Muscle of arm (tissue), 12 donors: ENCODE measurements around the gene STUB1. TPM values are rescaled to one million over a fixed set of nuclear protein-coding genes. Genes with fewer than 3 reads are reported as not detected.
"Not testable (repeated sequence)": the region's sequence is repeated elsewhere in the genome, so short reads cannot be mapped to it uniquely, and the experiment has no call there.

ENCODE experiments used
- DNase-seq: peaks from one replicate; pipeline ENCODE4 v3.0.0-alpha.2; 2013
- polyA plus RNA-seq, 12 donors: library from polyadenylated mRNA; unstranded; fragments of 120-200 nt; gene quantifications; one replicate each; pipeline ENCODE4 v1.2.1, GENCODE V29; 2013; ENCODE audit not compliant: insufficient read length in 12 of 12

STUB1 gene
- polyA plus RNA-seq, 12 donors, result 61.0 to 138 (median 85.7) TPM; not detected in 1

DNA sequence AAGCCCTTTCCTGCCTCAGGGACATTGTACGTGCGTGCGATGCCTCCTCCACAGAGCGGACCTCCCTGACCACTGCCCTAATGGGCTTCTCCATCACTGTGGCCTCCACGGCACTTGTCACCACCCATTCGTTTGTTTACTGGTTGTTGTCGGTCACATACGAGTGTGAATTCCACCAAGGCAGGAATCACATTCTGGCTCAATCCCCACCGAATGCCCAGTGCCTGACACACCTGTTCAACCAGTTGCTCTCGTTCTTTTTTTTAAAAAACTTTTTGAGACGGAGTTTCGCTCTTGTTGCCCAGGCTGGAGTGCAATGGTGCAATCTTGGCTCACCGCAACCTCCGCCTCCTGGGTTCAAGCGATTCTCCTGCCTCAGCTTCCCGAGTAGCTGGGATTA lies 11.0 kb downstream of the STUB1 start:
- not testable (repeated sequence) for DNase-seq

DNA sequence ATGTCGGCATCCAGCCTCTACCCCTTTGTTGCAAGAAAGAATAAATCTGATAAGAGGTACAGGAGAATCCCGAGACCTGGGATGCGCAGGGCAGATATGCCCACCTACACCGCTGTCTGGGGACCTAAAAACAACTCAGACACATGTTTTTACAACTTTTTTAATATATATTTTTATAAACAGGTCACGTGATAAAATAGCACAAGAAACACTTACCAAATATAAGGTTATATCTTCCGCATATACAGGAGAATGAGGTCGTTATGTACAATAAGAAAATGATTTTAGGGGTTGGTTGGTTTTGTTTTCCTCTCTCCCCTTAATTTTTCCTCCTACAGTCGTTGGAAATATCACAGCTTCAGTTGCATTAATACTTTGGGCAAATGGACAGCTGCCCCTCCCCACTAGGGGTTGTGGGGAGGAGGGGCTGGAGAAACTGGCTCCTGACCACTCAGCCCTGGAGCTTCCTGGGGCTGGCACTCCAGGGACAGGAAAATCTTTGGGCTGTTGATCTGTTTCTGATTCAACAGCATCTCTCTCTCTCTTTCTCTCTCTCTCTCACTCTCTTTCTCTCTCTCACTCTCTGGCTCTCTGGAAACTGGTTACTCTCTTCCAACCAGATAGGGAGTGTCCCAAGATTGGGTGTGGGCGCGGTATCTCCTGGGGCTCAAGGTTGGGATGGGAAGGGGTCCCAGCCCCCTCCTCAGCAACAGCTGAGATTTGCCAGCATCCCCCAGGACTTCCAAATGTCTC lies 12.3 kb downstream of the STUB1 start:
- no peak for DNase-seq

DNA sequence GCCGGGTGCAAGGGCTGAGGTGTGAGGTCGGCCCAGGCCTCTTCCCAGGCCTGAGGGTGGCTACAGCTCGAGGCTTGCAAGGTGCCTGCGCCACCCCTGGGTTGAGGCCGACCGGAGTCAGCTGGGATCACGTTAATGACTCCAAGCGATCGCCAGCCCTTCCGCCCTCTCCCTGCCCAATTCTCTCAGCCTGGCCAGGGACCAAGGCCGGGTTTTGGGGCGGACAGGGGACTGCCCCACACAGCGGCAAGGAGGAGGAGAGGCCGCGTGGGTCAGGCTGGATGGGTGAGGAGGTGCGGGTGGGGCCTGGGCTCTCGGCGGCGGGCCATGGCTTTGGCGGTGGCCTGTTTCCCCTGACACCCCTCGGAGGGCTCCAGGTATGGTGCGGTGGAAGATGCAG lies 13.2 kb downstream of the STUB1 start:
- DNase-seq, result no peak

DNA sequence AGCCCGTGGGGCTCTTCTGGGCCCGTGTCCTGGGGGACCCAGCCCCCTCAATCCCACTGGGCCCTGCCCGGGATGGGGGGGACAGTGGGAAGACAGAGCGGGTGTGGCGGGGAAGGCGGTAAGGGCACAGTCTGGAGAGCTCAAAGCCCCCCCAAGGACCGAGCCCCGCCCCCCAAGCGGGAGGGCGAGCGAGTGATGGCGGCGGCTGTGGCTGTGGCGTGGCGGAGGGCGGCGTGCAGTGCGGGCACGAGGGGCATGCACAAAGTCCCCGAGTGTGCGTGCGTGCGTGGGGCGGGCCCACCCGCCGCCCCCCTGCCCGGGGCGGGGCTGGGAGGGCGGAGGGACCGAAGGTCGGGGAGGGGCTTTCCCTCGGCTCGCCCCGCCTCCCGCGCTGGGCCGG lies 13.6 kb downstream of the STUB1 start:
- no peak for DNase-seq

DNA sequence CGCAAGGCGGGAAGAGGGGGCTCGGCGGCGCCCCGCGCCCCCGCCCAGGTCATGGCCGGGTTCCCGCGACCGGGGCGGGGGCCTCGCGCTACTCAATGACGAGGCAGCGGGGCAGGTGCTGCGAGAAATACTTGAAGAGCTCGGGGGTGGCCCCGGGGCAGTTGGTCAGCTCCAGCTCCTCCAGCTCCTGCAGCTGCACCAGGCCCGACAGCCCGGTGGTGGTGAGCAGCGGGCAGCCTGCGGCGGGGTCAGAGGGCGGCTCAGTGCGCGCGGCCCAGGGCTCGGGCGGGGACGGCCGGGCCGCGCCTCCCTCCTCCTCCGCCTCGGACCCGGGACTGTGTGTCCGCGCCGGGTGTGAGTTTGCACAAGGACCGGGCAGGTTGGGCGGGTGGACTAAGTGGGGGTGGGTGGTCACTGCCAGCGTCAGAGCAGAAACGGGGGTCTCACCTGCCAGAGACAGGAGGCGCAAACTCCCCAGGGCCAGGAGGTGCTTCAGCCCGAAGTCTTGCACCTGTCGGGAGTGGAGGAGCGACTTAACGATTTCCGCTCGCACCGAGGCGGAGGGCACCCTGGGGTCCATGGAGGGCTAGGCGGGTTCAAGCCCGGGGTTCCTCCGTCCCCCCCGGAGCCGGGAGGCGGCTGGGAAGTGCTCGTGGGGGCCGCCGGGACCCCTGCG lies 14.1 kb downstream of the STUB1 start:
- DNase-seq, result no peak

DNA sequence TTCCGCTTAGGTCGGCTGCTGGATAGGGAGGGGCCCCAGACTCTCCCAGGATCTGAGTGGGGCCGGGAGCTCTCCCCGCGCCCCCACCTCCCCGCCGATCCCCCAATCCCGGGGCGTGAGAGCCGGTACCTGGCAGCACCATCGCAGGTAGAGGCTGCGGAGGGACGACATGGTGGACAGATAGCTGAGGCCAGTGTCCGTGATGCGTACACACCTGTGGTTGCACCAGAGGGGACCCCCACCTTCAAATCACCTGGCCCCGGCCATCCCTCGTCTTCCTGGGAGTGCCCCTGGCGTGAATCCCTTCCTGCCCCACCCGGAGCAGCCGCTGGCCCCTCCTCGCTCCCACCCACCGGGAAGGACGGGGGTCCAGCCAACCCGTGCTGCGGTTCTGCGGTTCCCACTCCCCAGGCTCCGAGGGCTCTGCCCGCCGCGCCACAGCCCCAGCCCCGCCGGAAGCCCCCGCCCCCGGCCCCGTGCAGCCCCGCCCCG lies 14.7 kb downstream of the STUB1 start:
- DNase-seq, result no peak

DNA sequence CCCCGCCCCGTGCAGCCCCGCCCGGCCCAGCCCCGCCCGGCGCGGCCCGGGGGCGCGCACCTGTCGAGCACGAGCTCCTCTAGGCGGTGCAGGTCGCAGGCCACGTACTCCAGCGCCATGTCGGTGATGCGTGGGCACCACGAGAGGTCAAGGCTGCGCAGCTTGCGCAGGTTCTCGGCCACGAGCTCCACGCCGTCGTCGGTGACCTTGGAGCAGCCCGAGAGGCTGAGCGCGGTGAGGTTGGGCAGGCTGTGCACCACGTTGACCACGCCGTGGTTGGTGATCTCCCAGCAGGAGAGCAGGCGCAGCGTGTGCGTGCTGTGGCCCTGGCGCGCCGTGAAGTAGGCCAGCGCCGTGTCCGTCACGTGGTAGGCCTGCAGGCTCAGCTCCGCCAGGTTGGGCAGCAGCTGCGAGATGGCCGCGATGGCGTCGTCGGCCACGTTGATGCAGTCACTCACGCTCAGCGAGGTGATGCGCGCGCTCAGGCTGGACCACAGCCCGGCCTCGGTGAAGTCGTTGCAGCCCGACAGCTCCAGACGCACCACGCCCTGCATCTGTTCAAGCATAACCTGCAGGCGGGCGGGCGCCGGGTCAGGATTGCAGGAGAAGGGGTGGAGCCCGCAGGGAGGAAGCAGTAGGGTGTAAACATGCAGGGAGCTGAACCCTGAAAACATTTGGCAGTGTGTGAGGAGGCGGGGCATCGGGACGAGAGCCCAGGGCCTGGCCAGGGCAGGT lies 15.3 kb downstream of the STUB1 start:
- DNase-seq, result no peak

DNA sequence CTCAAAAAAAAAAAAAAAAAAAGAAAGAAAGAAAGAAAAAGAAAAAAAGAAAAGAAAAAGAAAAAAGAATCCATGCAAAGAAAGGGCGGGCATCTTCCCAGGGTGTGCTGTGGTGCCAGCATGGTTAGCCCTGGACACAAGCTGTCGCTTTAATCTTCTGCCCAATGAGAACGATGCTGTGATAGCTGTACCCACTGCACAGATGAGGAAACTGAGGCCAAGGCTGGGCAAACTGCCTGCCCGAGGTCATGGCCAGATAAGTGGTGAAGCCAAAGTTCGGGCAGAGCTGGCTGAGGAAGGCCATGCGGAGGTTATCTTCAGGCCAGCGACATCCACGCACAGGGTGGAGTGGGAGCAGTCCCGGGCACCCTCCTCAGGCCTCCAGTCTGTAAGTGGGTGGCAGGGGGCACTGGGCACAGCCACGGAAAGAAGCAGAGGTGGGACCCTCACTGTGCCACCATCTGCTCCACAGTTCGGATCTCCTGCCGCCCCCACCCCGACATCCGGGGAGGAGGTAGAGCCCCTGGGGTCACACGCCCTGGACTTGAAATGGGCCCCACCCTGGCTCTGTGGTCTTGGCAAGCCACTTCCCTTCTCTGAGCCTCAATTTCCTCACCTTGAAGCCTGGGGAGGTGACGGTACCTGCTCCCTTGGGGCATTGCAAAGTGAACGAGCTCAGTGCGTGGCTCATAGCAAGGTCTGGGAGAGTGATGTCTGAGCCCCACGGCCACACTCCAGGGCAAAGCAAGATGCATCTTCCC lies 18.9 kb downstream of the STUB1 start:
- no peak for DNase-seq

DNA sequence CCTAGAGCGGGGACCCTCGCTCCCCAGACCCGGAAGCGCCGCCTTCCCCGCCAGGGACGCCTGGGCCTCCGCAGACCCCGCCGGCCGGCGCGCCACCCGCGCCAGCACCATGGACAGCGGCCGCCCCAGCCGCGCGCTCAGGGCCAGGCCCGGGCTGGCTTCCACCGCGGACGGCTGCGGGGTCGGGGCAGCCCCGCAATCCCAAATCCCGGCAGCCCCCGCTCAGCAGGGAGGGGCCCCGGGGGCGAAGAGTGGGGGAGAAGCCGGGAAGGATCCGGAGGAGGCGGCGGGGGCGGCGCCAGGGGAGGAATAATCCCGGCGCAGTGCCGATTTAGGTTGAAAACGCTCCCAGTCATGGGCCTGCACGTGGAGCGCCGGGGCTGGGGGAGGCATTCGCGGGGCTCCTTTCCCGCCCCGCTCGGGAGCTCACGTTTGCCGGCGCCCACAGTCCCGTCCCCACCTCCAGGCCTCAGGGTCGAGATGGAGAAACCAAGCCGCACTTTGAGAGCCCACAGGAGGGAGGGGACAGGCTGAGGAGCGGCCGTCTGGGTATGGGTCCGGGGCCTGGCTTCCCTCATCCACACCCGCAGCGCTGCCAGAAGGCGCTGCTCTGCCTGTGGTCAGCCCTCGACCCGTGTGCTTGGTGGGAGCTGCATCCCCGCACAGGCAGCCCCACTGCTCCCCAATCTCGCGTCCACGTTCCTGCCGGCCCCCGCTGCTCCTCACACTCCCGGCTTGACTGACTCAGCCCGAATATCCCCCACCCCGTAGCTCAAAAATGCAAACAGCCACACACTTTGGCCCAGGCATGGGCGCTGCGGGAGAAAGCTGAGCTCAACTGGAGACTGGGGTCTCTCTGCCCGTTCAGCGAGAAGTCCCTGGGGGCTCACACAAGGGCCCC lies 20.7 kb downstream of the STUB1 start:
- DNase-seq, result no peak

DNA sequence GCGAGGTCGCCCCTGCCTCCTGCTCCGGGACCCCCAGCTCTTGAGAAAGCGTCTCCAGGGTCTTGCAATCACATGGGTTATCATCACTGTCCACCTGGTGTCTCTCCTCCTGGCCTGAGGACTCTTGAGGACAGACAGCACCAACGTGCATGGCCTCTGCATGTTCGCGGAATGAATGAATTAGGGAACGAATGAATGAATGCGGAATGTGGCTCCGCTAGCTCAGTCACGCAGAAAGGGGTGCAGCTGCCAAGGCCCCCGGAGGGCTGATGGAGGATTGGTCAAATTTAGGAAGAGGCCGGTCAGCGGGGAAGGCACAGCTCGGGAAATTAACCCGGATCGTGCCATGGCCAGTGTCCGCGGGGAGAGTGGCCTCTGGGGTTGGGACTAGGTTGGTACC lies 22.1 kb downstream of the STUB1 start:
- DNase-seq, result no peak

DNA sequence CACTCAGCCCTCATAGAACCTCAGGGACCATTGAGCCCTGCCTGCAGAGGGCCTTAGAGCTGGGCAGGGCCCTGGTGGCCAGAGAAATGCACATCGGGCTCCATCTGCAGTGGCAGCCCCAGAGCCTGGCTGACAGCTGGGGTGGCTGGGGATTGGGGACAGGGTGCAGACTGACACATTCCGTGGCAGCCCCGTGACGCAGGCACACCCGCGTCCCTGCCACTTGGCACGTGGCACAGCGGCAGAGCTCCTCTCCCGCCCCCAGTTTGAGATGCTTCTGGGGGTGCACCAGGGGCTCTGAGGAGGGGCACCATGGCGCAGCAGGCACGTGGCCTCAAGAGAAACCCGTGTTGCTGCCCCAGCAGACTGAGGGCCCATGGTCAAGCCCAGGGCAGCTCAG lies 23.2 kb downstream of the STUB1 start:
- DNase-seq, result no peak

DNA sequence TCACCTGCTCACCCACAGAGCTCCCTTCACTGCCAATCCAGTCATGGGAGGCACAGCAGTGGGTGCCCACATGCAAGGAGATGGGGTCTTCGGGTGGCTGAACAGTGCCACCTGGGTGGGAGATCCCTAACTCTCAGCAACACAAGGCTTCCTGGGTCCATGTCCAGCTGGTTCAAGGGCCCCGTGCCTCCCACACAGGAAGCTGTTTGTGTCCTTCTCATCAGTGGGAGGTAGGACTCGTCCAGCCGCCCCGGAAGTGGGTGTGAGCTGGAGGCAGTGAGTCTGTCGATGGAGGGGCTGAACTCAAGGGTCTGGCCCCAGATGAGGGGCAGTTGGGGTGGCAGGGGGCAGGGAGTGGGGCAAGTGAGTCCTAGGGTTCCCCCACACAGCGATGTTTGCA lies 23.8 kb downstream of the STUB1 start:
- DNase-seq, result no peak

DNA sequence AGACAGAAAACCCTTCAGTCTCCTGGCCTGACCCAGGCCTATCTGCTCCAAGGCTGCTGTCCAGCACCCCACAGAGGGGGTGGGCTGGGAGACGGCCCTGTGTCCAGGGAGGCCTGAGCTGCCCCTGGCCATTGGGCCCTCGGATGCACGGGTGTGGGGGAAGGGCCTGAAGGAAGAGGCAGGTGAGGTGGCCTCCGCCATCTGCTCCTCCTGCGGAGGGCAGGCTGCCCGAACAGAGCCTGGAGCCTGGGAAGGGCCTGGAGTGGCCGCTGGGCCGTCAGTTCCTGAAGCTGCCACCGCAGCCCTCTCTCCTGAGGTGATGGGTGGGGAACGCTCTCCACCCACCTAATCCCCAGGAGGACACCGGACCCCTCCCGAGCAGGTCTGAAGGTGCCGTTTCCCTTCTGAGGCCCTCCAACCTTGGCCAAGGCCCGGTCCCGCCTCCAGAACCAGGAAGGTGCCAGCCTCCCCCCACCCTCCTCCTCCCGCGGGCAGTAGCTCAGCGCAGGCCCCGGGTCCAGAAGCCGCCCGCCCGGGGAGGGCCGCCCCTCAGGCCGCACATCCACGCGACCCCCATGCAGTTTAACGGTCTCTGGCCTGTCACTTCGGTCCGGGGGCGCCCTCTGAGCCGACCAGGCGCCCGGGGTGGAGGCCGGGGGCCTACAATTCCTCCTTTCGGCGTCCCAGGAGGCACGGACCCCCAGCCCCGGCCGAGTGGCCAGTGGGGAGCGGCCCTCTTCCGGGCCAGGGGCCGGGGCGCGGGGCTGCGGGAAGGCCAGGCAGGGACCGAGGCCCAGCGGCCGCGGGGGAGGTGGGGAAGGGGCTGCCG lies 24.6 kb downstream of the STUB1 start:
- DNase-seq, result no peak

DNA sequence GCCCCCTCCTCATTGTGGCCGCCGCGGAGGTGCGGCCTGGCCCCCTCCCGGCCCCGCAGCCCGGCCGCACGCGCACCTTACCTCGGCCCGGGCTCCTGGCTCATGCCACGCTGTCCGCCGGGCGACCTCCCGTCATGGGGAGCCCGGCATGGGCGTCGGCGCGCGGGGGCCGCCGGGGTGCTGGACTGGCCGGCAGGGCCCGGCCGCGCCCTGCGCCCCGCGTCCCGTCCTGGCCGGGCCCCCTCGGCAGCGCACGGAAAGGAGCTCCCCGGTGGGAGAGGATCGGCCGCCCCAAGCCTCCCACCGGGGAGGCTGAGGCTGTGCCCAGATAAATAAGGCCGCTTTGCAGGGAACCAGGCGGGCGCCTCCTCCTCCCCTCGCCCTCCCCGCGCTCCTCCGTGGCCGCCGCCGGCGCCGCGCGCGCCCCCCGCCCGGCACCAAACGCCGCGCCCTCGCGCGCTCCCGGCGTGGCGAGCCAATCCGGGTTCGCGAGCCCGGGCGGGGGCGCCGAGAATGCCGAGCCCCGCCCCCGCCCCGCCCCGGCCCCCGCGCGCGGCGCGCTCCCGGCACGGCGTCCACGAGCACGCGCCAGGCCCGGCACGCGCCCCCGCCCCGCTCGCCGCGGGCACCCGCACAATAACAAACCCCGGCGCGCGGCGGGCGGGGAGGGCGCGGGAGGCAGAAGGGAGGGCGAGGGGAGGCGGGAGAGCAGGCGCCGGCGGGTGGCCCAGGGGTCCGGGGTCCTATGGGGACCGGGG lies 25.4 kb downstream of the STUB1 start, which contains the start of gene FBXL16:
FBXL16 (minus strand) TSS at position 371 of the 758 bp plus-strand sequence. CDS start 8,396 bp downstream, outside the sequence.
- DNase-seq, result no peak

DNA sequence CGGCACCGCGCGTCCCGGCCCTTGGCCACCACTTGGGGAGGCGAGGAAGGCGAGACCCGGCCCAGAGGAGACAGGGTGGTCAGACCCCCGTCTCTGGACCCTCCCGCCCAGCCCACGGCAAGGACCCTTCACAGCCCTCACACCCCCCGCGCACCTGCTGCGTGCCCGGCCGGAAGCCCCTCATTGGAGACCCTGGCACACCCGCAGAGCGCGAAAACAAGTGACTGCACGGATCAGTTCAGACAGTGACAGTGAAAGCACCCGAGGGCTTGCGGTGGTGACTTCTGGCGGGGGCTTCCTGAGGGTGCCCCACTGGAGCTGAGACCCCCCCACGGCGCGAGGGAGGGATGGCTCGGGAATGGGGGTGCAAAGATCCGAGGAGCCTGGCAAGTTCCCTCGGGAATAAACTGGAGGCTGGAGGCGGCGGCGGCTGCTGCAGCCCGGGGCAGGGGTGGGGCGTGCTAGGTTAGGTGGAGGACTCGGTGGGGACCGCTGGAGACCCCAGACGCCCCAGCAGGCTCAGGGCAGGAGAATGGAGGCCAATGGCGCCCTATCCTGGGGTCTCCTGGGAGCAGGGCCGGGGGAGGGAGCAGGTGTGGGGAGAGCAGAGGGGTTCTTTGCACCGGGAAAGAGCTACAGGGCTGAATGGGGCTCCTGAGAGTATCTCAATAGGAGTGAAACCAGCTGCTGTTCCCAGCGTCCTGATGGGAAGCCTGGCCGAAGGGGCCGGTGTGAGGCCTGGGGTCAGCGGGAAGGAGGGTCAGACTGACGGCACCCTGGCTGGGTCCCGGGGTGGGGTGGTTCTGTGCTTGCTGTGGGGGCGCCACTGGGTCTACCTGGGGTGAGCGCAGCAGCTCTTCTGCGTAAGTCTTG lies 26.2 kb downstream of the STUB1 start:
- DNase-seq, result no peak

DNA sequence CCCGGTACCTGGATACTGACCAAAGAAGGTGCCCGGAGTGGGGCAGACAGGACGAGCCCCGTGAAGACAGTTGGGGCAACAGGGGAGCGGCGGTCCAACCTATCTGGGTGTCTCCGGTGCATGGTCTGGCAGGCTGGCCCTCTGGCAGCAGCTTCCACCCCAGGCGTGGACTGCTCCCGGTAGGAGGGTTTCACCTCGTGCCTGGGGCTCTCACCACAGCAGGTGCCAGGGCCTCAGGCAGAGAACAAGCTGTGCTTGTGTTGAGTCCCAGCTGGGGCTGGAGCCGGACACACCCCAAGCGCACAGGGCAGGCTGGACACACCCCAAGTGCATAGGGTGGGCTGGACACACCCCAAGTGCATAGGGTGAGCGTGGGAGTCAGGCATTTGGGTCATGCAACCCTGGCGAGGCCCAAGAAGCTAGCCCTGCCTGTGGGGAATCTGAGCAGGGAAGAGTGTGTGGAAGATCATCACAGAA lies 26.9 kb downstream of the STUB1 start:
- no peak for DNase-seq

DNA sequence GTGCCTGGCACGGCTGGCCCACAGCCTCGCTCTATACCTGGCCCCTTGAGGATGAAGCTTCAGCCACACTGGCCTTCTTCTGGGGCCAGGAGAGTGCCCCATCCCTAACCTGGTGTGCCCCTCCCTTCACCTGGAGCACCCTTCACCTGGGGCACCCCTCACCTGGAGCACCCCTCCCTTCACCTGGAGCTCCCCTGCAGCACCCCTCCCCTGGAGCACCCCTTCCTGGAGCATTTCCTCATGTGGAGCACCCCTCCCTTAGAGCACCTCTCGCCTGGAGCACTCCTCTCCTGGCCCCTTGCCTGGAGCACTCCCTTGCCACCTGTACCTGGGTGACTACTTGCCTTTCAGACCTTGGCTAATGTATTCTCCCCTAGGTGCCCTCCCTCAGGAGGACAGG lies 27.8 kb downstream of the STUB1 start:
- no peak for DNase-seq

DNA sequence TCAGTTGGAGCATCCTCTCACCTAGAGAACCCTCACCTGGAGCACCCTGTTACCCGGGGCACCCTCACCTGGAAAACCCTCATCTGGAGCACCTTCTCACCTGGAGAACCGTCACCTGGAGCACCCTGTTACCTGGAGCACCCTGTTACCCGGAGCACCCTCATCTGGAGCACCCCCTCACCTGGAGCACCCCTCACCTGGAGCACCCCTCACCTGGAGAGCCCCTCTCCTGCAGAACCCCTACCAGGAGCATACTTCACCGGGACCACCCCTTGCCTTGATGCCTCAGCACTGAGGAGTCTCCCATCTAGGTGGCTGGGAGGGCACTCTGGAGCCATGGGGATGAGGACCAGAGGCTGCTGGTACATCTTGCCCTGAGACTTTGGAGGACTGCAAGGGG lies 28.7 kb downstream of the STUB1 start:
- DNase-seq, result no peak
